Measurements from ENCODE around the gene THTPA.

The THTPA gene

DNA sequence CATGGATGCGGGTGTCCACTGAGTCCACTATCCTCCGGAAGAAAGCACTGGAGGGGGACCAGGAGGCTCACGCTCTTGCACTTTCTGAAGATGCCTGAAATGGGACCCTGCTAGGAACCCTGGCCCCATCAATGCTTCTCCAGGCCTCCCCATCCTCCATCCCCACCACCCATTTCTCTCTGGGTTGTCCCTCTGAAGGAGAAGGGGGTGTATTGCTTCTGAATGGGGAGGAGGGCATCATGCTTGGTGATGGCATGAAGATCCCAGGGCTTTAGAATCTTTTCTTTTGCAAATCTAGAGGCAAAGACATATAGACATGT lies 23.2 kb downstream of the THTPA start:
- no peak for DNase-seq (ENCODE audit: low read depth in 1 of 2, low spot score in 1 of 2)
- H3K27me3 ChIP-seq (ENCODE audit: insufficient read depth, poor library complexity, severe bottlenecking) = peaks cover 39% of the 10 kb centered on the region
- H3K4me3 ChIP-seq (replicated peaks; ENCODE audit: insufficient read depth, low read length) = no peak overlapping the region
- TF ChIP-seq, protein P1, sequence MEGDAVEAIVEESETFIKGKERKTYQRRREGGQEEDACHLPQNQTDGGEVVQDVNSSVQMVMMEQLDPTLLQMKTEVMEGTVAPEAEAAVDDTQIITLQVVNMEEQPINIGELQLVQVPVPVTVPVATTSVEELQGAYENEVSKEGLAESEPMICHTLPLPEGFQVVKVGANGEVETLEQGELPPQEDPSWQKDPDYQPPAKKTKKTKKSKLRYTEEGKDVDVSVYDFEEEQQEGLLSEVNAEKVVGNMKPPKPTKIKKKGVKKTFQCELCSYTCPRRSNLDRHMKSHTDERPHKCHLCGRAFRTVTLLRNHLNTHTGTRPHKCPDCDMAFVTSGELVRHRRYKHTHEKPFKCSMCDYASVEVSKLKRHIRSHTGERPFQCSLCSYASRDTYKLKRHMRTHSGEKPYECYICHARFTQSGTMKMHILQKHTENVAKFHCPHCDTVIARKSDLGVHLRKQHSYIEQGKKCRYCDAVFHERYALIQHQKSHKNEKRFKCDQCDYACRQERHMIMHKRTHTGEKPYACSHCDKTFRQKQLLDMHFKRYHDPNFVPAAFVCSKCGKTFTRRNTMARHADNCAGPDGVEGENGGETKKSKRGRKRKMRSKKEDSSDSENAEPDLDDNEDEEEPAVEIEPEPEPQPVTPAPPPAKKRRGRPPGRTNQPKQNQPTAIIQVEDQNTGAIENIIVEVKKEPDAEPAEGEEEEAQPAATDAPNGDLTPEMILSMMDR (IDR thresholded peaks at IDR 0.05; ENCODE audit: insufficient read depth, low read length) = no peak
- TF ChIP-seq POLR2AphosphoS5 (IDR thresholded peaks at IDR 0.05; ENCODE audit: low read depth) (no peak), SPI1 (IDR thresholded peaks at IDR 0.05; ENCODE audit: borderline replicate concordance, low read depth) (no peak), GABPA (IDR thresholded peaks at IDR 0.05; ENCODE audit: low read depth) (no peak)
- TF ChIP-seq, protein P2, sequence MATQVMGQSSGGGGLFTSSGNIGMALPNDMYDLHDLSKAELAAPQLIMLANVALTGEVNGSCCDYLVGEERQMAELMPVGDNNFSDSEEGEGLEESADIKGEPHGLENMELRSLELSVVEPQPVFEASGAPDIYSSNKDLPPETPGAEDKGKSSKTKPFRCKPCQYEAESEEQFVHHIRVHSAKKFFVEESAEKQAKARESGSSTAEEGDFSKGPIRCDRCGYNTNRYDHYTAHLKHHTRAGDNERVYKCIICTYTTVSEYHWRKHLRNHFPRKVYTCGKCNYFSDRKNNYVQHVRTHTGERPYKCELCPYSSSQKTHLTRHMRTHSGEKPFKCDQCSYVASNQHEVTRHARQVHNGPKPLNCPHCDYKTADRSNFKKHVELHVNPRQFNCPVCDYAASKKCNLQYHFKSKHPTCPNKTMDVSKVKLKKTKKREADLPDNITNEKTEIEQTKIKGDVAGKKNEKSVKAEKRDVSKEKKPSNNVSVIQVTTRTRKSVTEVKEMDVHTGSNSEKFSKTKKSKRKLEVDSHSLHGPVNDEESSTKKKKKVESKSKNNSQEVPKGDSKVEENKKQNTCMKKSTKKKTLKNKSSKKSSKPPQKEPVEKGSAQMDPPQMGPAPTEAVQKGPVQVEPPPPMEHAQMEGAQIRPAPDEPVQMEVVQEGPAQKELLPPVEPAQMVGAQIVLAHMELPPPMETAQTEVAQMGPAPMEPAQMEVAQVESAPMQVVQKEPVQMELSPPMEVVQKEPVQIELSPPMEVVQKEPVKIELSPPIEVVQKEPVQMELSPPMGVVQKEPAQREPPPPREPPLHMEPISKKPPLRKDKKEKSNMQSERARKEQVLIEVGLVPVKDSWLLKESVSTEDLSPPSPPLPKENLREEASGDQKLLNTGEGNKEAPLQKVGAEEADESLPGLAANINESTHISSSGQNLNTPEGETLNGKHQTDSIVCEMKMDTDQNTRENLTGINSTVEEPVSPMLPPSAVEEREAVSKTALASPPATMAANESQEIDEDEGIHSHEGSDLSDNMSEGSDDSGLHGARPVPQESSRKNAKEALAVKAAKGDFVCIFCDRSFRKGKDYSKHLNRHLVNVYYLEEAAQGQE (IDR thresholded peaks at IDR 0.05; ENCODE audit: insufficient replicate concordance, low read depth) = no peak
- no peak overlapping the region for H3K27ac ChIP-seq (replicated peaks)

- H3K4me3 ChIP-seq (replicated peaks; ENCODE audit: insufficient read depth, low read length) = no peak overlapping the region
- TF ChIP-seq GABPA (IDR thresholded peaks at IDR 0.05; ENCODE audit: low read depth) = no peak
- TF ChIP-seq, protein P2 (IDR thresholded peaks at IDR 0.05; ENCODE audit: insufficient replicate concordance, low read depth) = no peak
- no peak for TF ChIP-seq SPI1 (IDR thresholded peaks at IDR 0.05; ENCODE audit: borderline replicate concordance, low read depth)
- TF ChIP-seq, protein P1 (IDR thresholded peaks at IDR 0.05; ENCODE audit: insufficient read depth, low read length) = no peak
- TF ChIP-seq POLR2AphosphoS5 (IDR thresholded peaks at IDR 0.05; ENCODE audit: low read depth) = no peak
- H3K27me3 ChIP-seq (ENCODE audit: insufficient read depth, poor library complexity, severe bottlenecking) = peaks cover 39% of the 10 kb centered on the region
- no peak overlapping the region for H3K27ac ChIP-seq (replicated peaks)
- no peak for DNase-seq (ENCODE audit: low read depth in 1 of 2, low spot score in 1 of 2)
Observed at GRCh38 chr14:23579739-23580138, 23.7 kb downstream of the THTPA start.

GRCh38 chr14:23580152-23580926 lies 24.3 kb downstream of the THTPA start:
- DNase-seq (ENCODE audit: low read depth in 1 of 2, low spot score in 1 of 2) = no peak
- TF ChIP-seq, protein P2 (IDR thresholded peaks at IDR 0.05; ENCODE audit: insufficient replicate concordance, low read depth) = no peak
- TF ChIP-seq, protein P1 (IDR thresholded peaks at IDR 0.05; ENCODE audit: insufficient read depth, low read length) = no peak
- no peak overlapping the region for H3K4me3 ChIP-seq (replicated peaks; ENCODE audit: insufficient read depth, low read length)
- no peak overlapping the region for H3K27ac ChIP-seq (replicated peaks)
- peaks cover 37% of the 10 kb centered on the region for H3K27me3 ChIP-seq (ENCODE audit: insufficient read depth, poor library complexity, severe bottlenecking)
